HG03025 (cell line): Measurements from ENCODE around the gene LMF1.

ENCODE experiments used
- ATAC-seq: cut with Tn5 transposase; IDR thresholded peaks from one replicate; pipeline ENCODE4 v1.9.1; 2021; ENCODE audit warnings: mild to moderate bottlenecking, moderate library complexity; ENCODE audit not compliant: unreplicated experiment, low FRiP score

The LMF1 gene

GRCh38 chr16:917591-918061 is 53.2 kb downstream of the LMF1 start:
- ATAC-seq, result no peak

GRCh38 chr16:916035-916799 is 54.6 kb downstream of the LMF1 start:
- no peak for ATAC-seq

GRCh38 chr16:915546-915945 is 55.2 kb downstream of the LMF1 start:
- ATAC-seq, result no peak

DNA sequence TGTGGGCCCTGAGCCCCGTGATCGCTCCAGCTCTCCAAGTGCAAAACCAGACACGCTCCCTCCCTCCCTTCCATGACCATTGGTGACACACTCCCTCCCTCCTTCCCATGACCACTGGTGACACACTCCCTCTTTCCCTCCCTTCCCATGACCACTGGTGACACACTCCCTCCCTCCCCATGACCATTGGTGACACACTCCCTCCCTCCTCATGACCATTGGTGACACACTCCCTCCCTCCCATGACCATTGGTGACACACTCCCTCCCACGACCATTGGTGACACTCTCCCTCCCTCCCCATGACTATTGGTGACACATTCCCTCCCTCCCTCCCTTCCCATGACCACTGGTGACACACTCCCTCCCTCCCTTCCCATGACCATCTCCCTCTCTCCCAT is 56.3 kb downstream of the LMF1 start:
- no peak for ATAC-seq

DNA sequence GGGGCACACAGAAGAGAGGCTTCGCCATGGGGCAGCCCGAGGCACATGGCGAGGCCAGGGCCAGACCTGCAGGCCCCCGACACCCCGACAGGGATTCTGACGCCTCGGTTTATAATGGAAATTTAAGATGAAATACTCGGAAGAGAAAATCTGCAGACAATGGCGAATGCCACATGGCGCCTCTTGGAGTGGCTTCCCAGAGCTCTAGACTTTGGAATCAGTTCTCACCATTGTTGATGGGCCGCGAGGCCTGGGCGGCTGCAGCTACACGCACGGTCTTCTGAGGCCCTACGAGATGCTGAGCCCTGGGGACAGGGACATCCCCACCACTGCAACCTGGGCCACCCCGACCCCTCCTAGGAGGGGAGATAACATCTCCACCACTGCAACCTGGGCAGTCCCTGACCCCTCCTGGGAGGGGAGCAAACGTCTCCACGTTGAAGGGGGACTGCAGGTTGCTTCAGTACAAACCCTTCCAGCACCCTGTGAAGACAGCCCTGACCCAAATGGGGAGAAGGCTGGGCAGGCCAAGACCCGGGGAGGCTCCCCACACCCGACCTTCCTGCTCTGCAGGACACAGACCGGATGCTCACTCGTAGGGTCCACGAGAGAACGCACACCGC is 56.9 kb downstream of the LMF1 start:
- ATAC-seq, result no peak

DNA sequence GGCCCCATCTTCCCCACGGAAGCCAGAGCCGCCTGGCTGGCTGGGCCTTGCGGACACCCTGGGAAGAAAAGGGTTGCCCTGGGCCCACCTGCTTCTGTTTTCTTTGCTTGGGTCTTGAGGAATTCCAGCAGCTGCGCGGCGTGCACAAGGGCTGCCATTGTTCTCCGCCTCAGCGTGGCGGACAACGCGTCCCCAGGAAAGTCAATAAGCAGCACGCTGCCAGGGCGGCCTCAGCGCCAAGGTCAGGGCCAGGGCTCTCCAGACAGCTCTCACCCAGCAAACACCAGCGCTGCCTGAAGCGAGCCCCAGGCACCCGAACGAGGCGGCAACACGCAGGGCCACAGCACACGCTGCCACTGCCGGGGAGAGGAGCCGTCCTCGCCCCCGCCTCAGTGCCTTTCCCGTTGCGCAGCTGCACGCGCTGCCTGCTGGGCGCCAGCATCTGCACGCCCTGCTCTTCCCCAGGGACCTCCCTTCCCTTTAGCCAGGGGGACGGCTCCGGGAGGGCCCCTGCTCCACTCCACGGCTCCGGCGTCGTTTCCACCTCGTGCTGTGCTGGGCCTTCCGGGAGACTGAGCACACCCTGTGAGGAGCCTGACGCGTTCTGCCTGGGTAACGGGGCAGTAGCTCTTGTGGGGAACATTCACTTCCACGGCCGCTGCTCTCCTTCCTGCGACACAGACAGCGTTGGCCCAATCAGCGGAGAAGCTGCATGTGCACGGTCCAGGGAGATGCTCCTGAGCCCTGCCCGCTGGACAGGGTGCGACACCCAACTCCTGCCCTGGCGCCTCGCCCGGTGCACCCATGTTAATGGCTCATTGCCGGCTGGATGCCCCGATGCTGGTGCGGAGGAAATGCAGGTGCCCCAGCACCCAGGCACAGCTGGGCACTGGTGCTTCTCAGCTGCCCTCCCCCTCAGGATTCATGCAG is 57.8 kb downstream of the LMF1 start:
- no peak for ATAC-seq

- no peak for ATAC-seq
Observed at GRCh38 chr16:912322-912683, 58.5 kb downstream of the LMF1 start.

DNA sequence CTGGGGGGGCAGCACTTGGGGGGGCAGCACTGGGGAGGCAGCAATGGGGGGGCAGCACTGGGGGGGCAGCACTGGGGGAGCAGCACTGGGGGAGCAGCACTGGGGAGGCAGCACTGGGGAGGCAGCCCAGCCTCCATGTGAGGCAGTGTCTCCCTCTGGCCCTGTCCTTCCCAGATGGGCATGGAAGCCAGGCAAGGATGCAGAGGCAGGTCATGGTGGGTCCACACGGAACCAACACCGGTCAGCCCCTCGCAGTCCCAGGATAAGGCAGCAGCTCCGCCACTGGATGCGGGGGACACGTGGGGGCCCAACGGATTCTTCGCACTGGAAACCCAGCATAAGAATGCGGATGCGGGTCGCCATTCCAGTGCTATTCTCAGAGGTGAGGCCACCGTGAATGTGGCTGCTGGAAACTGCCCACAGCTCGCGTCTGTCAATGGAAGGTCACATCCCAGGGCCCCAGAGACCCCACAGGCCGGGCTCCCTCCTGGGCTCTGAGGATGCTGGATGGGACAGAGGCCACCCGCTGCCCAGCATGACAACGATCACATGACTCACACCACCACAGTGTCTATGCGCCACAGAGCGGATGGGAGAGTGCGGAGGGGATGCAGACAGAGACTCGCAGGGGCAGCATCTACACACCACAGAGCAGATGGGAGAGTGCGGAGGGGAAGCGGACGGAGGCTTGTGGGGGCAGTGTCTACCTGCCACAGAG is 59.0 kb downstream of the LMF1 start:
- ATAC-seq, result no peak

DNA sequence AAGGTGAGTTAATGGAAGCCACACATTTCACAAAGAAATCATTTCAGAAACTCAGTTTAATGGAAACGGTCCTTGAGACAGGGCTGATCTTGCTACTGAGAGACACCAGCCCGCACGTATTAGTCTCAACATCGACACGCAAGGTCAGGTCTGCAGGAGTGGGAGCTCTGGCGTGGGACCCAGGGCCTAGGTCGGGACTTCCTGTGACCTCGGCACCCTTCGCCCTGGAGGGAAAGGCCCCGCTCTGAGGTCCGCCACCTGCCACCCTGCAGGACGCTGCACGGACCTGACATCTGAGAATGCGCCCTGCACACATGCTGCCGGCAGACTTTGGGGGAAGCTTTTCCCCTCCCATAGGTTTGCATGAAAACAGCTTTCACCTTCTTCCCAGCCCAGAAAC is 59.7 kb downstream of the LMF1 start:
- ATAC-seq, result no peak

GRCh38 chr16:910181-910580 is 60.6 kb downstream of the LMF1 start:
- ATAC-seq, result no peak

DNA sequence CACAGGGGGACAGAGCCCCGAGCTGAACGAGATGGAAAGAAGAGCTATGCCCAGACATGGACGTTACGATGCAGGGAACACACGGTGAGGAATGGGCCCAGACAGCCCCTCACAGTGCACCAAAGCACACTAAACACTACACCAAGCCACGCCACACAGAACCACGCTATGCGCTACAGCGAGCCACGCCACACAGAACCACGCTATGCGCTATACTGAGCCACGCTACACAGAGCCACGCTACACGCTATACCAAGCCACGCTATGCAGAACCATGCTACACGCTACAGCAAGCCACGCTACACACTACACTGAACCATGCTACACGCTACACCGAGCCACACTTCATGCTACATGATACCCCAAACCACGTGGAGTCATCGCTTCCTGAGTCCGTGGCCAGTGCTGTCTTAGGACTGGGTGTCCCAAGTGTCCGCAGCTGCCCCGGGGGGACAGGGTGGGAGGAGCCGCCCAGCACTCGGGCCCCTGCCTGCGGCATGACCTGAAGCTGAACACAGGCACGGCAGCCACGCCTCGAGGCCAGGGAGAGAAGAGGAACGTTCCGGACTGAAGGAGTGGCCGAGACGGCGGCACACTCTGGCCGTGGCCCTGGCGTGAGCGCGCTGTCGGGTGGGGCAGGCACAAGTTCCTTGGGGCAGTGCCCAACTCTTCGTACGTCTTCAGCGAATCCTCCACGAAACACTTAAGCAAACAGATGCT is 61.3 kb downstream of the LMF1 start:
- no peak for ATAC-seq

- ATAC-seq, result no peak
Observed at GRCh38 chr16:908526-909155, 62.1 kb downstream of the LMF1 start.

- ATAC-seq, result no peak
Observed at GRCh38 chr16:907842-908241, 62.9 kb downstream of the LMF1 start.

- no peak for ATAC-seq
Observed at GRCh38 chr16:907361-907760, 63.4 kb downstream of the LMF1 start.

GRCh38 chr16:906296-906695 is 64.5 kb downstream of the LMF1 start:
- no peak for ATAC-seq

- no peak for ATAC-seq
Observed at GRCh38 chr16:901715-902601, 68.8 kb downstream of the LMF1 start.

DNA sequence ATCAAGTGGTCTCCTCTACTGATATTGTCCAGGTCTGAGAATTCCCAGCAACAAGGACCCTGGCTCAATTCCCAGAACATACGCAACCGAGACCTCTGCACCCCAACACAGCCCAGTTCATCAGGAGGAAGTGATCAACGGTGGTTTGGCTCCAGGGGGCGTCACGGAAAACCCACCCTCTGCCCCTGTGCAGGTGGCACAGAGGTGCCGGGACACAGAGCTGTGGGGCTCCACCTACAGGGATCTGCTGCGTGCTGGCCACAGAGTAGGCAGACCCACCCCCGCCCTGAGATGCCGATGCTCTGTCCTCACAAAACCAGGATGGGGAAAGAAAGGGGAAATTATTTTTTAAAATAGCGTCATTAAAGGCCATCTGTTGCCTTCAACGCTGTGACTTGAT is 69.6 kb downstream of the LMF1 start:
- no peak for ATAC-seq

GRCh38 chr16:900211-900610 is 70.6 kb downstream of the LMF1 start:
- no peak for ATAC-seq

DNA sequence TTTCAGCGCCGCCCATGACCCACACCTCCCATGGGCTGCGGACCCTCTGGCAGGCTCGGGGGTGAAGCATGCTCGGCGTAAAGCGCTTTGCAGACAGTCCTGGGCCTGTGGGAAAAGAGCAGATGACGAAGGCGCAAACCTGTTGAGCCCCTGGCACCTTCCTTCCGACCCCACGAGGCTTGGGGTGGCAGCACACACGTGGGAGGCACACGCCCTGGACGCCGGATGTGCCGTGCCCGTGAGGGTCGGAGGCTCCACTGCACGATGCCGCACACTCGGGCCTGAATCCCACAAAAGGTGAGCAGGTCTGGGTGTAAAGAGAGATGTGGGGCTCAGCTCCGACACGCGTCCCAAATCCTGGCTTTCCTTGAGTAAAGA is 71.1 kb downstream of the LMF1 start:
- ATAC-seq, result no peak
